Stimulated activated CD4-positive, alpha-beta T cell treated with anti-CD3 and anti-CD28 coated beads, Interleukin-15, amount 100 ng/mL, for 48 hours (primary cell): ENCODE measurements around the gene STRN4.

ENCODE experiments used
- DNase-seq, 2 donors: peaks; one replicate each; pipeline ENCODE4 v3.0.0-alpha.2; 2020; ENCODE audit warnings: low read depth in 2 of 2

Gene STRN4

DNA sequence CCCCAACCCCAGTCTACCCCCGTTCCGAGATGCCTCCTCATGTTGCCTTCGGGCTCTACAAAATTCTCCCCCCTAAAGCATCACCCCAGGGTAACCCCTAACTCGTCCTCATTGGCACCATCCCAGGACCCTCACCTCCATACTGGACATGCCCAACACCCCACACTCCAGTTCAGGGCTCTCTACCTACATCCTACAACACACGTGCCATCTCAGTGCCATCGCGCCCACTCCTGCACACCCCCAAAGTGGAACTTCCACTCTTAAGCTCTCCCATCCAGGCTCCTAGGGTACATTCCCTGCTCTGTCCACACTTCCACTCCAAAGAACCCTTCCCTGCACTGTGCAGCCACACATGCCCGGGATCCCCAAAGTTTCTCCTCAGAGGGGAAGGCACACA lies 1.2 kb downstream of the STRN4 start:
- no peak for DNase-seq

DNA sequence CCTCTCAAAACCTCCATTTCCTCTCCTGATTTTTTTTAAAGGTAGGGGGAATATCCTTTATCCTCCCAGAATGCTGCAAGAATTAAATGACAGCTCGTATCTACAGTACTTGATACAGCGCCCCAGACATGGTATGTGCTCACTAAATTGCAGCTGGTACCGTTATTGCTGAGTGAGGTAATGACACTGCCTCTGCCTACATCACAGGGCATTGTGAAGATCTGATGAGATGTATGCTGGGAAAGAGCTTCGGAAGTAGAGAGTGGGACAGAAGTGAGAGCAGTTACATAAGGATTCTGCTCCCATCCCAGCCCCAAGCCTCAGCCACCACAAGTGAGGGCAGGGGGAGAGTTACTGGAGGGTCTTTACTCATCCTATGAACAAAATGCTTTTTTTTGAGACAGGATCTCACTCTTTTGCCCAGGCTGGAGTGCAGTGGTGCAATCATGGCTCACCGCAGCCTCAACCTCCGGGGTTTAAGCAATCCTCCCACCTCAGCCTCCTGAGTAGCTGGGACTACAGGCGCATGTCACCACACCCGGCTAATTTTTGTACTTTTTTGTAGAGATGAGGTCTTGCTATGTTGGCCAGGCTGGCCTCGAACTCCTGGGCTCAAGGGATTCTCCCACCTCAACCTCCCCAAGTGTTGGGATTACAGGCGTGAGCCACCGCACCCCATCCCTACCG lies 2.1 kb downstream of the STRN4 start:
- no peak for DNase-seq

DNA sequence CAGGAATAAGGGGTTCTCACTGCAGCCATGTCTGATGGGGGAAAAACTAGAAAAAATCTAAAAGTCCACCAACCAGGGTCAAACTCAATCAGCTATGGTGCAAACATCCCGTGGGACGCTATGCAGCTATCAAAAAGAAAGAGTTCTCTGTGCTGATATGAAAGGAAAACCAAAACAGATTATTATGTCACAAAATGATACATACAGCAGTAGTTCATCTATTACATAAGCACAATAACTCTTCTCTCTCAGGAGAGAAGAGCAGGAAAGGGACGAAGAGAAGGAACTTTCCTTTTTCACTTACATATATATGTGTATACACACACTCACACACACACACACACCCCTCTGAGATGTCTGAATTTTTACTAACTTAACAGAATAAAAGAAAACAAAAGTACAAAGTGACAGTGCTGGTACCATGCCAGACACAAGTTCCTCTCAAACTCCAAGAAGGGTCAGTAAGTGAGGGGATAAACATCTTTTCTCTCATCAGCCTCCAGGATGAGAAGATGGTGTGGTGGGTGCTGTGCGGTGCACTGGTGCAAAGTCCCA lies 3.2 kb downstream of the STRN4 start:
- no peak for DNase-seq

DNA sequence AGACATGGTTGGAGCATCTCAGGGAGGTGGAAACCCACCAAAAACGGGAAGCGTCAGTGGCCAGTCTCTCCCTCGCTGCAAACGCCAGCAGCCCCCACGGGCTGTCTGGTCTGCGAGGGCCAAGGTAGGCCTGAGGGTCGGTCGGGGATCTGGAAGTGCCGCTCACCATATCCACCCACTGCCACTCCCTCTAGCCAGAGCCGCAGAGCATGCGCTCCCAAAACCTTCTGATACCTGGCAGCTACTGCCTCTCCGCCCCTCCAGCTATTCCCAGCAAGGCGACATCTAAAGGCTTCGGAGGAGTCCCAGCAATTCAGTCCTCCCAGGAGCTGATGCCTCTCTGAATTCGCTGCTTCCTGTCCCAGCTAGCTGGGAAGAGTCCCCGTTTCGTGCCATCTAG lies 4.8 kb downstream of the STRN4 start:
- DNase-seq = no peak

DNA sequence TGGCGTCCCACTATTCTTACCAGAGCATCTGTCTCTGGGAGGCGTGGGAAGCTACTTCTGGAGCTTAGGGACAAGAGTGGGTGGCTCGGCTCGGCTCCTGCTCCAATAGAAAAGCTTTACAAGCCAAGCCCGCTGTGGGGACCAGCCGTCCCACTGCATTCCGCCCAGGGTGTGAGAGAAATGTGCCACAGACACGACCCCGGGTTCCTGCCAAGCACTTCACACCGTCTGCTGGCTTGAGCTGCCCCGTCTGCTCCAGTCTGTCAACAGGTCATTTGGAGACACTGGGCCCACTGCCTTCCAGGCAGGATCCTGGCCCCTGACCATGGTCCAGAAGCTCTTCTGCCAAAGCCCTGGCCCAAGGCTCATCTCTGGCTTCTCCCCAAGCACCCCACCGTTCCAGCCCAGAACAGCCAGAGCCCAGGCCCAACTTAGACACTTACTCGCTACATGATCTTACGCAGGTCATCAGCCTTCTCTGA lies 6.9 kb downstream of the STRN4 start:
- no peak for DNase-seq

DNA sequence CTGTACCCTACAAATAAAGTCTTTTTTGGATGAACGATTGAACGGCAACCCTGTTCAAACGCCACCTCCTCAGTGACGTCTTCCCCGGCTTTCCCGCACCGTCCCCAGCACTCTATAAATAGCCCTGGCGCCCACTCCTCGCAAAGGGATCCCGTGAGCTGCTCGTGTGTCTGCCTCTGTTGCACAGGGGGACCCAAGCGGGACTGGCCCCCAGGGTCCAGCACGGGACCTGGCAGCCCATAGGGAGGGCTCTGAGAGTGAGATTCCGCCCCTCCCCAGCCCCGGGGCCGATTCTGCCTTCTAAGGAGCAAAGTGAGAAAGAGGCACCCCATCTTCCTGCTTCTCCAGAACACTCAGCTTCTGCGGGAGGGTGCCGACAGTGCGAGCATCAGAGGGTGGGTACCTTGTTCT lies 8.5 kb downstream of the STRN4 start:
- no peak for DNase-seq

DNA sequence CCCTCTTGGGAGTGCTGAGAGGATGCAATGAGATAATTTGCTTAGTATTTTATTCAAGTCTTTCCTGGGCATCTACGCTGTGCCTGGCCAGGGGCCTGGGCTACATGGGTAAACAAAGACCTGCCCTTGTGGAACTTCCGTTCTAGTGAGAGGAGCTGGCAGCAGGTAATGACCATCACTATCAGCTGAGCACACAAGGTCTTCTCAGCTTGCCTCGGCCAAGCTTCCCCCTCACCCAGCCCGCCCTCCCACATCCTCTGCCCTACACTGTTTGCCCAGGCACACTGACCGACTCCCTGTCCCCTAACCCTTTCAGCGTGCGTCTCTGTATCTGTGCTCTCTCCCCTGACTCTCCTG lies 9.0 kb downstream of the STRN4 start:
- no peak for DNase-seq

DNA sequence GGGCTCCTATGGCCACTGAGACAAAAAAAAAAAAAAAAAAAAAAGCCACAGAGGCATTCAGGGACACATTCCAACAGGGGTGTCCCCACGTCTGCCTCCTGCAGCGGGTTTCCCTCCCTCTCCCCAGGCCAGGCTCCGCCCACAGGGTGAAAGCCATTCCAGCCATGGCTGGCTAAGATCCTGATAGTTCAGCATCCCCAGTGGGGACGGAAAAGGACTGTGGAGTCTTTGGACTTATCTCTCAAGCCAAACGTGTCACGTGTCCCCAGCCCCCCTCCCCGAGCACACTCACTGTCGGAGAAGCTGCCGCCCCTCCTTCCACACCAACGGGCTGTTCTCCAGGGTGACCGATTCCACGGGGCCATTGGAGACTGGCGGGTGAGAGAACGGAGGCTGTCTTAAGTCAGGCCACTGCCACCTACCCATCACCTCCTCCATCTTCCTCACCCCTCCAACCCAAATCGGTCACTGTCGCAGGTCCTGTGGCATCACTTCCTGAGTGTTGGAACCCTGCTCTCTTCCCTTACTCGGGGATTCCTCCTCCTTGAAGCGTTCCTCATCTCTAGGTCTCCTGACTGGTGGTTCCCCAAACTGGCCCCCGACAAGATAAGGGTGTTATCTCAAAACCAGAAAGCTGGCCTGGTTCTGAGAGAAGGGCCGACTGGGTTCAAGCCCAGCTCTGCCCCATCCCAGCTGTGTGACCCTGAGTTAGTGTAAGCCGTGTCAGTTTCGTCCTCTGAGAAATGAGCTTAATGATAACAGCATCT lies 9.5 kb downstream of the STRN4 start:
- no peak for DNase-seq

DNA sequence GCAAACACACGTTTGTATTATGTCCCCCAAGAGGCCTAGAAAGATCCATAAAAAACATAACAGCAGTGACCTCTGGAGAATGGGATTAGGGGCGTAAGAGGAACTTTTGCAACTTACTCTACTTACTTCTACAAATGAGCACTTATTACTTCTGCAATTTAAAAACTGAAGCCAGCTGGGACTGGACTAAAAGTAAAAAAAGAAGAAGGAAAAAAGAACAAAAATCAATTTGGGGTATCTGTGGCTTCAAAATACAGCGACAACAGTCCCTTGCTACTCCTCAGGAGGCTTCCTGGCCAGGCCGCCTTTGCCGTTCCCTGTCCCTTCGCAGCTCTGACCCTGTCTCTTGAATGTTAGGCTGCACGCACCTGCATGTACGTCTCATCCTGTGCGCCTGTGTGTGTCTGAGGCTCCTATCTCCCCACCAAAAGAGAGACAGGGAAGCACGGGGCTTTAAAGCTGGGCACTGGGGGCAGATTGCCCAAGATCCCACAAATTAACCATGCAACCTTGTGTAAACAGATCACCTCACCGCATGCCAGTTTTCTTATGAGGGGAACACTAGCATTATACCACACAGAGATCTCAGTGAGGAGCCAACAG lies 12.5 kb downstream of the STRN4 start:
- no peak for DNase-seq

DNA sequence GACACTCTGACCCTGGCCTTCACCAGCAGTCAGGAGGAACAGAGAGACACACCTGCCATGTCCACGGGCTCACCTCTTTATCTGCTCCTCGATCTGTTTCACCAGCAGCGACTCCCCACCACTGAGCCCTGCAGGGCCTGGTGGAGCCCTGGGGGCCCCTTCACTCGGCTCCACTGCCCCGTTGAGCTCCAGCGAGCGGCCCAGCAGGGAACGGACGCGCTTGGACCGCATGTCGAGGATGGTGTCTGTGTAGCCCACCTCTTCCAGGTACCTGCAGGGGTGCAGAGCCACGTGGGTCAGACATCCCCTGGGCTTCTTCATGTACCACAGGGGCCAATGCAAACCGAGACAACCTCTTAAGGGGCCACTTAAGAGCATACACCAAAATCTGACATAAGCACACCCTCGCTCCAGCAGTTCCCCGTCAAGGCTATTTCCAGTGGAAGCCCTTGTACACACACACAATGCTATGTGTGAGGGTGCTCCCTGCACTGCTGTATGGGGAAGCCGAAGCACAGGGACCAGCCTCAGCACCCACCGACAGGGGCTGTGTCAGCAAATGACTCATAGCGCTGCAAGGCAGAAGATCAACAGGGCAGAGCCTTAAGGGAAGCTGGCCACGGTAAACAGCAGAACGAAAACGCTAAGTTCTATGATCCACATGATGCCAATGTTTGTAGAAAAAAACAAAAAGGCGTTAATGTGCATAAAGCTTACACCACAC lies 13.1 kb downstream of the STRN4 start:
- no peak for DNase-seq

DNA sequence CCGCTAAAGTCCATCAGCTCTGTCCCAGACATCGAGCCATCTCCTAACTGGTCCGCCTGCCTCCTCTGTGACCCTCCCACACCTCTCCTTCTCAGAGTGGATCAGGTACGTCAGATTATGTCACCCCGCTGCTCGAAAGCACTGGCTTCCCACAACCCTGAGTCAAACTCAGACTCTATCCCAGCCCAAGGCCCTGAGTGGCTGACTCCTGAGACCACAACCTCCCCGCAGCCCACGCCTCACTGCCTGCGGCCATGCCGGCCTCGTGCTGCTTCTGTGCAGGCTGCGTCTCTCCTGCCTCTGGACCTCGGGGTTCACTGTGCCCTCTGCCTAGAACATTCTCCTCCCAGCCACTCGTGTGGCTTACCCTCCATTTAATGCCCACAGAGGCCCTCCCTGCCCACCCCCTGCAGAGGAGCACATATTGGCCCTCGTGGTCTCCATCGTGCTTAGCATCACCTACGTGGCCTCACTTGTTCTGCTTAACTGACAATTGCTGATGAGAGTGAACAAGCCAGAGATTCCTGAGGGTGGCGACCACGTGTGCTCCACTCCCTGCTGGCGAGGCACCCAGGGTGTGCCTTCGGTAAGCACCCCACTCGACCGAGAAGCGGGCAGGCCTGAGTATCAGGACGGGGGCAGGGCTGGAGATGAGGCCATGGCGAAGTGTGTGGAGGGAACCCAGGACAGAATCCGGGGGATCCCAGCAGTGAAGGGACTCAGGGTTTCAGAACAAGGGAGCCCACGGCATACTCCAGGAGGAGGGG lies 13.9 kb downstream of the STRN4 start:
- no peak for DNase-seq

DNA sequence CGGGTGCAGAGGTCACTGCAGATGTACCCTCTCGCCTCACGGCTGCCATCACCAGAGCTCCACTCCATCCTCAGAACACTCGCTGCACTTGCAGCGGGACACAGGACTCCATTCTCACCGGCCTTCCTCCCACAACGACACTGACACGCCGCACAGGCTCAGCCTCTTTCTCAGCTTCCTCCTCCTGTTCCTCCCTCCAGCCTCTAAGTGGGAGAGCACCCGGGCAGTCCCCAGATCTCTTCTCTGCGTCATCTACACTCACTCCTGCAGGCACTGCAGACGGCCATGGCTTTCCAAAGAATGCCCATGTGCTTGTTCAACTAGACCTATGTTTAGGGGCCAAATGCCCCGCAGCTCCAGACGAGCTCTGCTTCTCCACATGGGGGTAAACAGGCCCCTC lies 14.7 kb downstream of the STRN4 start:
- DNase-seq = no peak

DNA sequence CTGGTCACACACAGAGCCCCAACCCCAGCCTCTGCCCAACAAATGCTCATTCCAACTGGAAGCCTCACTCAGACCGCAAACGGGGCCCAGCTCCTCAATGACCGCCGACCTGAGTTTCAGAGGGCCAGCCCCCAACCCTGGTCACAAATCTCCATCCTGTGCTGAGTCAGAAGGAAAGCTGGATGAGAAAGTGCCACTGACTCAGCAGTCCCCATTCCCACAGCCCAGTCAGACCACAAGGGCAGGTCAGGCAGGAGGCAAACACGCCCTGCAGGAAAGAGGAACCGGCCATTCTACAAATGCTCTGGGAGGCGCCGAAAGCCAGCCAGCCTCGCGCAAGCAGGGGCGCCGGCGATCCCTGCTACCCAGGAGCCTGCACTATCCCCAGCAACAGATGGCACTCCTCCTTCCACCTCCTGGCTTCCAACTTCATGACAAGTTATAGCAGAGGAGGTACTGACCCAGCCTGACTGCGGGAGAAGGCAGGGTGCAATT lies 15.2 kb downstream of the STRN4 start:
- DNase-seq = no peak

DNA sequence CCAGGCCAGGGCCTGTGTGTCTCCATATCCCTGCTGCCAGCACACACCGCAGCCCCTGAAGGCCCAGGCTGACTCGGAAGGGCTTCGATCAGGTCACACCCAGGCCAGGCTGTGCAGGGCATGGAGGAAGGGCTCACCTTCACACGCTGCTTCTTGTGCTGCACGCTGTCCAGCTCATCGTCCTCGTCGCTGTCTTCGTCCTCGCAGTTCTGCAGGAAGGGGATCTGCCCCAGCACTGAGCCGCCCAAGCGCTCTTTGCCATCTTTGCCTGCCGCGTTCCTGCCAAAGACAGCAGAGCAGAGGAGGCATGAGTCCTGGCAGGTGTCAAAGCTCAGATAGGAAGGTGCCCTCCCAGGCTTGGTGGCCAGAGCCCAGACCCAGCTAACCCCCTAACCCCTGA lies 15.7 kb downstream of the STRN4 start:
- no peak for DNase-seq

DNA sequence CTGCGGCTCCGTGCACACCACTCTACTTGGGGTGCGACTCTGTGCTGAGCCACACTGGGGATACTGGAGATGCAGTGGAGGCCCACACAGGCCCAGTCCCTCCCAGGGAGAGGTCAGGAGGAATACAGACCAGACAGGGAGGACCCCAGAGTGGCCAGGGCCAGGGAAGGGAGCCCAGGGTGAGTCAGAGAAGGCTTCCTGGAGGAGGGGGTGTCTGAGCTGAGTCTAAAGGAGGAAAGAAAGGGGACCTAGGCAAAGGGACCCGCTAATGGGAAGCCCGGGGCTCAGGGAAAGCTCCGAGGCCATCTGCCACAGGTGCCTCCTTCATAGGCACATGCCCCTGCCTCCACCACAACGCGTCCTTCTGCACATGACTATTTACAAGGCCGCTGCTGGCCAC lies 16.1 kb downstream of the STRN4 start:
- no peak for DNase-seq

DNA sequence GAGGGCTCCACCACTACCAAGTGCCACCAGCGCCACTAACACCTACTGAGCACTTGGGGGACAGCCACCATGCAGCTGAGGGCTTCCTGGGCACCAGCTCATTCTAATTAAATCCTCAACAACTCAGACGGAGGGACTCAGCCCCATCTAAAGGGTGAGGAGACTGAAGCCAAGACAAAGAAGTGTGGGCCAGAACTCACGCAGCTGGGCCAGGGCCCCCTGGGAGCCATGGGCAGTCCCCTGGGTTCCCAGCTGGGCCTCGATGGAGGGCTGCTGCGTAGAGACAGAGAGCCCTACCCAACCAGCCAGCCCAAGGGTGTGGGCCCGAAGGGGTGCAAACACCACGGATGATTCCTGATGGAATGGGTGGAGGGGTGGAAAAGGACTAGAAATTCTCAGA lies 16.6 kb downstream of the STRN4 start:
- no peak for DNase-seq

DNA sequence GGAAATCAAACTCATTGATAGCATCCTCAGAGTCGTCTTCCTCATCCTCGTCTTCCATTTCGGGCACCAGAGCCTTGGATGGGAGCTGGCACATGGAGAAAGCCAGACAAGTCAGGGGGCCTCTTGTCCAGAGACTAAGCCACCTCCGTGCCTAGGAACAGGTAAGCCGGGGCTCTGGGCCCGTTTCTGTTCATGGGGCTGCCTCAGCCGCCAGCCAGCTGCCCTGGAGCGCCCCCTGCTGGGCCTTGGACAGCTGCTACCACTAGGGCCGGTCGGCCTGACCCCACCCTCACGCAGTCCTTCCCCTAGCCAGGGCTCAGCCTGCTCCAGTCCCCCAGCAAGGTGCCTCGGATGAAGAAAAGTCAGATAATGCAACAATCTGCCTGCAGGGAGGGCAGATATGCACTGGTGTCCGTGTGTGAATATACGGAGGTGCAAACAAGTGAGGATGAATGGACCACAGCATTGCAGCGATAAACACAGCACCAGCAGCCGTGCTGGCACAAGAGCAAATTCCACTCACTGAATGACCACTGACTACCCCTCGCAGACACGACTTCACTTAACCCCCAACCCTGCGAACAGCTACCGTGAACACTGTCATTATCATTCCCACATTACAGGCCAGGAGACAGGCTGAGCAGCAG lies 17.4 kb downstream of the STRN4 start:
- peak; percentile 53 to 69 for DNase-seq

DNA sequence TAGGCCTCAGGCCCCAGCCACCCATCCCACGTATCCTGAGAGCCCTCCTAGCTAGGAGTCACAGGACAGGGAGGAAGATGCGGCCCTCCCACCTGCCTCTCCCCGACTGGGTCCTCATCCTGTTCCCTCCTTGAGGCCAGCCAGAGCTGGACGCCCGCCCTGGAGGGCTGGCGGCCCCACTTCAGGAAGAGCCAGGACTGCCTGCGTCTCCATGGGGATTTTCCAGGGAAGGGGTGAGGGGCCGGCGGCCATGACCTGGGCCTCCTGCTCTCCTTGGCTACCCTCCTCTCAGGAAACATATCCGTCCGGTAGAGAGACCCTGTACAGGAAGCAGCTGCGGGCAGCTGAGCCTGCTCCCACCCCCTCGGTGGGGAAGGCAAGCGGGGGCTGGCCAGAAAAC lies 18.0 kb downstream of the STRN4 start:
- no peak for DNase-seq

DNA sequence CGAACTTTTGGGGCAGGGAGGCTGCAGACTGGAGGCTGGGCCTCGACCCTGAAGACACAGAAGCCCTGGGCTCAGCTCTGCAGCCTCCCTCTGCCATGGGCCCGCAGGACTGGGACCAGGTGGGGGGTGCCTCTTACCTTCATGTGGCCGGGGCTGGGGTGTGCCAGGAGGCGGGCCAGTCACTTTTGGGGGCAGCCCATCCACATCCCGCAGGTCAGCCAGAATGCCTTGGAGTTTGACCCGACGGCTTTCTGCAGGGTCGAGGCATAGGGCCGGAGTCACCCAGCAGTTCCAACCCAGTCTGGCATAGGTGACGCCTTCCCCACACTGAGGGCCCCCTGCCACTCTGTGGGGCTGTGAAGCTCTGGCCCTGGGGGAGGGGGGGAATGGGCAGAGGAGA lies 18.5 kb downstream of the STRN4 start:
- no peak for DNase-seq

DNA sequence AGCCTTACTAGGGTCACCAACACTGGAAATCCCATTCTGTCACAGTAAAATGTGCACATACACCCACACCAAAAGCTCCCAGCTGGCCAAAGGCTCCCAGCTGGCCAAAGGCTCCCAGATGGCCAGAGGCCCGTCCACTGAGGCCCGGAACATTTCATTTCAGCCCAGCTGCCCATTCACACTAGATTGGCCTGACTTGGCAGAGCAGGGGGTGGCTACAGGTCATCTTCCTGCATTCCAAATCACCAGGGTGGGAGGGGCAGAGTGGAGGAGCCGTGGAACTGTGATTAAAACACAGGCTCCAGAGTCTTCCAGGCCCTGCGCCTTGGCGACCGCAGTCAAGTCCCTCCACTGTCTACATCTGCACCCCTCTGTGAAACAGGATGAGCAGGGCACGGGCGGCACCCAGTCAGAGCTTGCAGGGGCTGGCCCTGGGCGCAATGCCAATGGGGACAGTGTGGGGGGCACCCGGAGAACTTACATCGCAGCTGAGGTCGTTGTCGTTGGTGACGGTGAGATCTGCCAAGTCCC lies 19.2 kb downstream of the STRN4 start:
- no peak for DNase-seq
